Tibial artery (tissue), 4 donors: ENCODE measurements around the gene NEUROD4.

Experiments used
- DNase-seq, 2 donors: peaks; one replicate each; pipeline ENCODE4 v3.0.0-alpha.2; 2019
- H3K27ac ChIP-seq, 2 donors: fragments of 200-600 bp; sonication (generic) in 1 of 2; 1 replicate in 1 of 2; 2 replicates in 1 of 2; pipeline ENCODE4 v1.5.1; 2018 to 2019; ENCODE audit warnings: mild to moderate bottlenecking in 1 of 2
- H3K27me3 ChIP-seq, 2 donors: fragments of 200-600 bp; sonication (generic) in 1 of 2; one replicate each; pipeline versions ENCODE4 v1.5.1 to v1.6.0; 2016 to 2019
- H3K36me3 ChIP-seq, 3 donors: fragments of 200-600 bp; sonication (generic) in 2 of 3; one replicate each; pipeline ENCODE4 v1.5.1; 2016 to 2019; ENCODE audit warnings: mild to moderate bottlenecking in 2 of 3
- H3K4me1 ChIP-seq, 4 donors: fragments of 200-600 bp; sonication (generic) in 2 of 4; 1 replicate in 3 of 4; 2 replicates in 1 of 4; pipeline ENCODE4 v1.5.1; 2016 to 2019
- H3K4me3 ChIP-seq, 2 donors: fragments of 200-600 bp; sonication (generic) in 1 of 2; 1 replicate in 1 of 2; 2 replicates in 1 of 2; pipeline ENCODE4 v1.5.1; 2018 to 2019; ENCODE audit warnings: mild to moderate bottlenecking in 2 of 2
- H3K9me3 ChIP-seq, 3 donors: fragments of 200-600 bp; sonication (generic) in 1 of 3; one replicate each; pipeline ENCODE4 v1.5.1; 2016 to 2019
- intact Hi-C: fragments of 100-400 bp; cut with DNase I; formaldehyde crosslinking; loops from one replicate; pipeline ENCODE4 v1.15.0; 2023; ENCODE audit warnings: low total_unique reads
- TF ChIP-seq, protein P1 (sequence below), 2 experiments: fragments of 200-600 bp in 1 of 2; fragments of 450-650 bp in 1 of 2; IDR thresholded peaks; one replicate each; pipeline ENCODE4 v1.5.1; 2017 to 2019; ENCODE audit warnings: antibody characterized with exemption in 2 of 2, mild to moderate bottlenecking in 1 of 2, moderate library complexity in 1 of 2

The NEUROD4 gene

DNA sequence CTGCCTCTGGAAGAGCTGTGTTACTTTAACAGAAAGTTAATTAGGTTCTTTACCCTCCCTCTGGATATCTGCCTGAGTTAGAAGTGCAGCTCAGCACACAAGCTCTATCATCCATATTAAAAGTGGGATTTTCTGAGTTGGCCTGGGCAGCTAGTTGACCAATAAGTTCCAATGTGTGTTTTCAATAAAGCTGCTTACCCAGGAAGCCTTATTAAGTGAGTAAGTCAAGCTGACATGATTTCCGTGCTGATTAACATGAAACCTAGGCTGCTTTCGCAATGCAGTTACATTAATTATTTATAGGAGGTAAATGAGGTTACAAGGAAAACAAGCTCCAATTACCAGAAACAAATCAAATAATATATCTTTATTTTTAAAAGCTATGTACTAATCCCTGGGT is 4.8 kb downstream of the NEUROD4 start:
- H3K9me3 ChIP-seq, result no peaks in the 10 kb centered on the region
- no peaks in the 10 kb centered on the region for H3K36me3 ChIP-seq
- no peak overlapping the region for H3K27ac ChIP-seq
- H3K27me3 ChIP-seq, result peaks cover 0 to 6% of the 10 kb centered on the region in 2 donors
- H3K4me1 ChIP-seq, result no peaks in the 10 kb centered on the region
- intact Hi-C loops, result no loop called here
- no peak overlapping the region for H3K4me3 ChIP-seq
- TF ChIP-seq, protein P1, sequence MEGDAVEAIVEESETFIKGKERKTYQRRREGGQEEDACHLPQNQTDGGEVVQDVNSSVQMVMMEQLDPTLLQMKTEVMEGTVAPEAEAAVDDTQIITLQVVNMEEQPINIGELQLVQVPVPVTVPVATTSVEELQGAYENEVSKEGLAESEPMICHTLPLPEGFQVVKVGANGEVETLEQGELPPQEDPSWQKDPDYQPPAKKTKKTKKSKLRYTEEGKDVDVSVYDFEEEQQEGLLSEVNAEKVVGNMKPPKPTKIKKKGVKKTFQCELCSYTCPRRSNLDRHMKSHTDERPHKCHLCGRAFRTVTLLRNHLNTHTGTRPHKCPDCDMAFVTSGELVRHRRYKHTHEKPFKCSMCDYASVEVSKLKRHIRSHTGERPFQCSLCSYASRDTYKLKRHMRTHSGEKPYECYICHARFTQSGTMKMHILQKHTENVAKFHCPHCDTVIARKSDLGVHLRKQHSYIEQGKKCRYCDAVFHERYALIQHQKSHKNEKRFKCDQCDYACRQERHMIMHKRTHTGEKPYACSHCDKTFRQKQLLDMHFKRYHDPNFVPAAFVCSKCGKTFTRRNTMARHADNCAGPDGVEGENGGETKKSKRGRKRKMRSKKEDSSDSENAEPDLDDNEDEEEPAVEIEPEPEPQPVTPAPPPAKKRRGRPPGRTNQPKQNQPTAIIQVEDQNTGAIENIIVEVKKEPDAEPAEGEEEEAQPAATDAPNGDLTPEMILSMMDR (IDR thresholded peaks at IDR 0.05), result no peak
- no peak for DNase-seq

- DNase-seq, result no peak
- H3K4me1 ChIP-seq, result no peaks in the 10 kb centered on the region
- intact Hi-C loops, result no loop called here
- H3K36me3 ChIP-seq, result no peaks in the 10 kb centered on the region
- peaks cover 0 to 6% of the 10 kb centered on the region in 2 donors for H3K27me3 ChIP-seq
- TF ChIP-seq, protein P1 (IDR thresholded peaks at IDR 0.05), result no peak
- H3K4me3 ChIP-seq, result no peak overlapping the region
- no peaks in the 10 kb centered on the region for H3K9me3 ChIP-seq
- no peak overlapping the region for H3K27ac ChIP-seq
Measured at GRCh38 chr12:55025508-55025907, 5.7 kb downstream of the NEUROD4 start.

DNA sequence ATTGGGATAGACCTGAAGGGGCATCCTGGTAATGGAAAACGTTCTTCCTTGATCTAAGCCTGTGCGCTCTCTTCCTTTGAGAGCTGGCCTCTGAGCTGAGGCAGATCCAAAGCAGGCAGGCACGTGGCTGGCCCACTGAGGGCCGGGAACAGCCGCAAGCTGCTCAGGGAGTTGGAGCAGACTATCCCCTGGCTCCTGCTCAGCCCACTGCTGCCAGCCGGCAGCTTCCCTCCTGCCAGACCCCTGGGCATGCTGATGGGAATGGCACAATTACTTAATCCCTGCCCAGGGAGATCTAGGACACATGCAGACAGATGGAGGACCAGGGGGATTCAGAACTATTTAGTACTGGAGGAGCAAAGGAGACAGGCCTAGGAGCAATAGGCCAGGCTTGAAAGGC is 14.4 kb downstream of the NEUROD4 start:
- H3K36me3 ChIP-seq, result no peaks in the 10 kb centered on the region
- no peaks in the 10 kb centered on the region for H3K27me3 ChIP-seq
- H3K27ac ChIP-seq, result no peak overlapping the region
- H3K4me1 ChIP-seq, result no peaks in the 10 kb centered on the region
- TF ChIP-seq, protein P1 (IDR thresholded peaks at IDR 0.05), result no peak
- intact Hi-C loops, result no loop called here
- H3K4me3 ChIP-seq, result no peak overlapping the region
- H3K9me3 ChIP-seq, result no peaks in the 10 kb centered on the region
- no peak for DNase-seq

DNA sequence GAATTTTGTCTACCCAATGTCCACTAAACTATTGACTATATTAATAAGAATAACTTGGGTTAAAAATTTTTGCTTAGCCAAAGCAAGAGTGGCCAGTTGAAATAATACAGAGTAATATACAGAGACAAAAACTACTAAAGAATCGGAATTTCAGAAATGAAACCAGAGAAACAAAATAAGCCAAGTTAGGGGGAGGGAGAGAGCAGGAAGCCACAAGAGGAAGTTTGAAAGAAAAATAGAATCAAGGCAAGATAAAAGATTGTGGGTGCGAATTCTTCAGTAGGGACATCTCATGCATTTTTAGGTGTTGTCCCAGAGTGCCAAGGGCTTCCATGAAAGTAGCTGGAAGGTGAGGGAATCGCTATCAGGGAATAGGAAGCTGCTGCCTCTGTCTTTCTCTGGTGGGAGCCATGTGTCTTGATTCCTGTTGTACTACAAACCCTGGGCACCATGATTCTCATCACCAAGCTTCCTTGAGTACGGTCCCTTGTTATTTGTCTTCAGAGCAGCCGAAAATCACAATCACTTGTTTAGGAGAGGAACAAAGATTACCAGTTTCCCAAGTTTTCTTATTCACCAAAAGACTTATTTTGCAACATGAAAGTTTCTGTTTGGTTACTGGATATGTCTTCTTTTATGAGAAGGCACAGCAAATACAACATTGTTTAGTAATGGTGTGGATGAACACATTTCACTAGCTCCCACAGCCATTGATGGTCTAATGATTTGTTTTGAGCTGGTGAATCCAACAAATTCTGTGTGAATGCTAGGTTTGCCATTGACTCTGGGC is 16.7 kb downstream of the NEUROD4 start:
- Histone ChIP-seq H3K27me3 (no peaks in the 10 kb centered on the region), H3K4me1 (no peaks in the 10 kb centered on the region), H3K27ac (no peak overlapping the region), H3K9me3 (no peaks in the 10 kb centered on the region), H3K36me3 (no peaks in the 10 kb centered on the region), H3K4me3 (no peak overlapping the region)
- DNase-seq, result no peak
- TF ChIP-seq, protein P1 (IDR thresholded peaks at IDR 0.05), result no peak
- intact Hi-C loops, result no loop called here

DNA sequence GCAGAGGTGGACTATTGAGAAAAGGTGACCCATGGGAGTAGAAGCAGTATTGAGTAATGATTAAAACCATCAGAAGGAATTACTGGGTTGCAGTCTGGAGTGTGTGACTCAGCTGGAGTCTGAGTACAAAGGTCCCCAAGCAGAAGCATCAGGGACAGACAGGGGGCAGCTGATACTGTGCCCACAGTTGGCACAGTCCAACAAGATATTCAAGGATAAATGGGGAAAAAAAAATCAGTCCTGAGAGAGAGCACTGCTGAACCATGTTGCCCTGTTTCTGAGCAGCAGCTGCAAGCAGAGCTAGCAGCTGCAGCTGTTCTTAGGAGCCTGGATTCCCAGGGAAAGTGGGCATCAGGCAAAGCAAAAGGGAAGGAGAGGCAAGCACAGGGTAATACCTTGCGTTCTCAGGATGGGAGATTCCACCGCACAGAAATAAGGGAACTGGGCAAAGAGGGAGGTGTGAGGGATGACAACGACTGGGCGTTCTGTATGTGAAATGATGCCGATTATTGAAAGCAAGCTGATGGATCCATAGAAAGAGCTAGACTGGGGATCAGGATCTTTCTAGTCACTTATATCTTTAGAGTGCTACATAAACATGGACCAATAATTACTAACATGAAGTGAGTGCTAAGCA is 17.7 kb downstream of the NEUROD4 start:
- DNase-seq, result no peak

More for the DNA sequence above, 17.7 kb downstream of the NEUROD4 start:
- Histone ChIP-seq H3K4me3 (no peak overlapping the region), H3K4me1 (no peaks in the 10 kb centered on the region), H3K9me3 (no peaks in the 10 kb centered on the region), H3K27ac (no peak overlapping the region), H3K36me3 (no peaks in the 10 kb centered on the region), H3K27me3 (no peaks in the 10 kb centered on the region)
- intact Hi-C loops, result no loop called here
- TF ChIP-seq, protein P1 (IDR thresholded peaks at IDR 0.05), result no peak
